NCI-H2171 (cell line): ENCODE data around the gene NUTF2.
A peak's percentile ranks its signal among the peaks of the same experiment; 100 is the strongest.

ENCODE experiments used
- DNase-seq: peaks from one replicate; lab custom pipeline; 2025; lab: John Stamatoyannopoulos, UW

NUTF2 gene

GRCh38 chr16:67837811-67838210 lies 8.9 kb upstream of the NUTF2 start:
- DNase-seq, result no peak

- DNase-seq, result no peak
Measured at GRCh38 chr16:67841198-67841815, 5.4 kb upstream of the NUTF2 start.

GRCh38 chr16:67841816-67842508 lies 4.8 kb upstream of the NUTF2 start, which contains the start of gene THAP11:
Gene THAP11 (plus strand): TSS chr16:67842320. CDS start chr16:67842555, 235 bp downstream.
- DNase-seq, result peak; percentile 94

GRCh38 chr16:67842509-67843342 lies 4.0 kb upstream of the NUTF2 start:
- peak; percentile 55 for DNase-seq

- no peak for DNase-seq
Measured at GRCh38 chr16:67843343-67843765, 3.4 kb upstream of the NUTF2 start.

GRCh38 chr16:67844497-67844896 lies 2.2 kb upstream of the NUTF2 start:
- no peak for DNase-seq

GRCh38 chr16:67845291-67846062 lies 1.3 kb upstream of the NUTF2 start:
- no peak for DNase-seq

- no peak for DNase-seq
Measured at GRCh38 chr16:67846063-67846319, 742 bp upstream of the NUTF2 start.

- DNase-seq, result peak; percentile 74
Measured at GRCh38 chr16:67847064-67847861, 530 bp downstream of the NUTF2 start, which contains the start of gene CENPT. Gene CENPT (minus strand): TSS chr16:67847693. CDS start chr16:67833859, 13,834 bp downstream.

GRCh38 chr16:67848118-67848517 lies 1.4 kb downstream of the NUTF2 start:
- no peak for DNase-seq

- DNase-seq, result no peak
Measured at GRCh38 chr16:67853670-67854069, 6.9 kb downstream of the NUTF2 start.

GRCh38 chr16:67855789-67856188 lies 9.1 kb downstream of the NUTF2 start:
- no peak for DNase-seq

- no peak for DNase-seq
Measured at GRCh38 chr16:67856927-67857546, 10.3 kb downstream of the NUTF2 start.

- no peak for DNase-seq
Measured at GRCh38 chr16:67857547-67858233, 11.0 kb downstream of the NUTF2 start.

- DNase-seq, result no peak
Measured at GRCh38 chr16:67858500-67858899, 11.8 kb downstream of the NUTF2 start.

GRCh38 chr16:67860589-67861398 lies 14.1 kb downstream of the NUTF2 start:
- DNase-seq, result no peak

GRCh38 chr16:67861877-67862276 lies 15.1 kb downstream of the NUTF2 start:
- no peak for DNase-seq

- DNase-seq, result no peak
Measured at GRCh38 chr16:67862623-67863583, 16.2 kb downstream of the NUTF2 start.
